OCI-LY7 (cell line): ENCODE data around the gene GAS7.
"Not testable (repeated sequence)": the region's sequence is repeated elsewhere in the genome, so short reads cannot be mapped to it uniquely, and the experiment has no call there.

Experiments
- EZH2phosphoT487 ChIP-seq: fragments of 200-600 bp; sonication (generic); IDR thresholded peaks from 2 replicates; pipeline ENCODE4 v1.6.1; 2018; ENCODE audit warnings: low read depth, borderline replicate concordance, mild to moderate bottlenecking, mixed run types, antibody characterized with exemption, low read length, moderate library complexity, mixed read lengths
- TF ChIP-seq, protein P1 (sequence below): fragments of 200-600 bp; sonication (generic); conservative IDR thresholded peaks from 2 replicates; pipeline ENCODE4 v1.5.1; 2014; ENCODE audit warnings: mild to moderate bottlenecking, antibody characterized with exemption, low read length, moderate library complexity, mixed read lengths

DNA sequence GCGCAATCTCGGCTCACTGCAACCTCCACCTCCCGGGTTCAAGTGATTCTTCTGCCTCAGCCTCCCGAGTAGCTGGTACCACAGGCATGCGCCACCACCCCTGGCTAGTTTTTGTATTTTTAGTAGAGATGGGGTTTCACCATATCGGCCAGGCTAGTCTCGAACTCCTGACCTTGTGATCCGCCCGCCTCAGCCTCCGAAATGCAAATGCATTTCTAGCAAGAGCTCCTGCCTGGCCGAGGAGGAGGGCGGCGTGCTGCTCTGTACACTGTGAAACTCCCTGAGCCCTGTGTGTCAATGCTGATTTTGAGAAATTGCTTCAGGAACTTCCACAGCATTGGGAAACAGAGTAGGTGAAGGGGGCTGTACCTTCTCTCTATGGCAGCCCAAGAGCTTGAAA lies 277.2 kb downstream of the GAS7 start:
- TF ChIP-seq EZH2phosphoT487 = not testable (repeated sequence)
- TF ChIP-seq, protein P1, sequence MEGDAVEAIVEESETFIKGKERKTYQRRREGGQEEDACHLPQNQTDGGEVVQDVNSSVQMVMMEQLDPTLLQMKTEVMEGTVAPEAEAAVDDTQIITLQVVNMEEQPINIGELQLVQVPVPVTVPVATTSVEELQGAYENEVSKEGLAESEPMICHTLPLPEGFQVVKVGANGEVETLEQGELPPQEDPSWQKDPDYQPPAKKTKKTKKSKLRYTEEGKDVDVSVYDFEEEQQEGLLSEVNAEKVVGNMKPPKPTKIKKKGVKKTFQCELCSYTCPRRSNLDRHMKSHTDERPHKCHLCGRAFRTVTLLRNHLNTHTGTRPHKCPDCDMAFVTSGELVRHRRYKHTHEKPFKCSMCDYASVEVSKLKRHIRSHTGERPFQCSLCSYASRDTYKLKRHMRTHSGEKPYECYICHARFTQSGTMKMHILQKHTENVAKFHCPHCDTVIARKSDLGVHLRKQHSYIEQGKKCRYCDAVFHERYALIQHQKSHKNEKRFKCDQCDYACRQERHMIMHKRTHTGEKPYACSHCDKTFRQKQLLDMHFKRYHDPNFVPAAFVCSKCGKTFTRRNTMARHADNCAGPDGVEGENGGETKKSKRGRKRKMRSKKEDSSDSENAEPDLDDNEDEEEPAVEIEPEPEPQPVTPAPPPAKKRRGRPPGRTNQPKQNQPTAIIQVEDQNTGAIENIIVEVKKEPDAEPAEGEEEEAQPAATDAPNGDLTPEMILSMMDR = not testable (repeated sequence)
